DMS 273 (cell line): ENCODE measurements around the gene KANSL3.
"Not testable (repeated sequence)": the region's sequence is repeated elsewhere in the genome, so short reads cannot be mapped to it uniquely, and the experiment has no call there.

ENCODE experiments used
- DNase-seq: peaks from one replicate; lab custom pipeline; 2025; ENCODE audit not compliant: unreplicated experiment; lab: John Stamatoyannopoulos, UW

KANSL3 gene

GRCh38 chr2:96655526-96655925 is 17.4 kb upstream of the KANSL3 start:
- no peak for DNase-seq

GRCh38 chr2:96654791-96655190 is 16.7 kb upstream of the KANSL3 start:
- not testable (repeated sequence) for DNase-seq

GRCh38 chr2:96651793-96652192 is 13.7 kb upstream of the KANSL3 start:
- no peak for DNase-seq

- no peak for DNase-seq
These were observed 11.2 kb upstream of the KANSL3 start for GRCh38 chr2:96649342-96649741.

GRCh38 chr2:96648306-96648930 is 10.3 kb upstream of the KANSL3 start:
- no peak for DNase-seq

- no peak for DNase-seq
These were observed 9.6 kb upstream of the KANSL3 start for GRCh38 chr2:96647681-96648080.

GRCh38 chr2:96642564-96643360 is 4.7 kb upstream of the KANSL3 start, which contains the start of gene FER1L5:
FER1L5 (plus strand) TSS chr2:96642764; CDS start chr2:96642837, 73 bp downstream.
- peak; percentile 62 for DNase-seq

GRCh38 chr2:96637385-96638143 is 548 bp downstream of the KANSL3 start:
- peak; percentile 88 for DNase-seq

- DNase-seq = no peak
These were observed 1.5 kb downstream of the KANSL3 start for GRCh38 chr2:96636551-96637171.

- DNase-seq = no peak
These were observed 4.5 kb downstream of the KANSL3 start for GRCh38 chr2:96633641-96634040.

GRCh38 chr2:96631804-96632435 is 6.2 kb downstream of the KANSL3 start:
- no peak for DNase-seq

GRCh38 chr2:96626553-96626942 is 11.6 kb downstream of the KANSL3 start:
- DNase-seq = no peak

- DNase-seq = no peak
These were observed 12.2 kb downstream of the KANSL3 start for GRCh38 chr2:96625571-96626552.

GRCh38 chr2:96623116-96623515 is 15.0 kb downstream of the KANSL3 start:
- no peak for DNase-seq

- no peak for DNase-seq
These were observed 15.6 kb downstream of the KANSL3 start for GRCh38 chr2:96622544-96622943.

- DNase-seq = no peak
These were observed 19.4 kb downstream of the KANSL3 start for GRCh38 chr2:96618596-96619283.

GRCh38 chr2:96617012-96617411 is 21.1 kb downstream of the KANSL3 start:
- no peak for DNase-seq

- no peak for DNase-seq
These were observed 21.6 kb downstream of the KANSL3 start for GRCh38 chr2:96616535-96616934.

- DNase-seq = no peak
These were observed 22.0 kb downstream of the KANSL3 start for GRCh38 chr2:96616128-96616527.
